Esophagus muscularis mucosa (tissue), 4 donors: ENCODE data around the gene PRAME. TPM values are rescaled to one million over a fixed set of nuclear protein-coding genes. Genes with fewer than 3 reads are reported as not detected.

Experiments used
- DNase-seq: peaks from one replicate; pipeline ENCODE4 v3.0.0-alpha.2; 2017; ENCODE audit errors: extremely low spot score
- H3K27ac ChIP-seq, 4 donors: fragments of 200-600 bp; sonication (generic); replicated peaks in 1 of 4; 1 replicate in 3 of 4; 2 replicates in 1 of 4; pipeline ENCODE4 v1.5.1; 2016 to 2019; ENCODE audit warnings: mild to moderate bottlenecking in 1 of 4
- H3K27me3 ChIP-seq, 4 donors: fragments of 200-600 bp; sonication (generic); one replicate each; pipeline versions ENCODE4 v1.5.1 to v1.6.0; 2016 to 2019
- H3K36me3 ChIP-seq, 4 donors: fragments of 200-600 bp; sonication (generic); one replicate each; pipeline ENCODE4 v1.5.1; 2016 to 2019
- H3K4me1 ChIP-seq, 4 donors: fragments of 200-600 bp; sonication (generic); one replicate each; pipeline ENCODE4 v1.5.1; 2016 to 2019
- H3K4me3 ChIP-seq, 4 donors: fragments of 200-600 bp; sonication (generic); 1 replicate in 2 of 4; 2 replicates in 2 of 4; pipeline ENCODE4 v1.5.1; 2016 to 2019; ENCODE audit warnings: mild to moderate bottlenecking in 4 of 4, moderate library complexity in 1 of 4
- H3K9me3 ChIP-seq, 4 donors: fragments of 200-600 bp; sonication (generic); 1 replicate in 3 of 4; 2 replicates in 1 of 4; pipeline ENCODE4 v1.5.1; 2016 to 2019
- EP300 ChIP-seq: sonication (generic); formaldehyde crosslinking; IDR thresholded peaks from one replicate; pipeline ENCODE4 v1.6.1; 2017; ENCODE audit warnings: antibody characterized with exemption
- POLR2A ChIP-seq: fragments of 450-650 bp; IDR thresholded peaks from one replicate; pipeline ENCODE4 v1.6.1; 2017; ENCODE audit warnings: antibody characterized with exemption, moderate library complexity, mild to moderate bottlenecking, low read depth
- POLR2AphosphoS5 ChIP-seq, 2 donors: sonication (generic); formaldehyde crosslinking; IDR thresholded peaks; one replicate each; pipeline ENCODE4 v1.6.1; 2017; ENCODE audit warnings: antibody characterized with exemption in 2 of 2
- WGBS: methylation state at CpG from one replicate; pipeline ENCODE4 v1.1.5; 2018; 5-methylcytosine and 5-hydroxymethylcytosine counted together
- intact Hi-C: fragments of 100-400 bp; cut with DNase I; formaldehyde crosslinking; loops from one replicate; pipeline ENCODE4 v1.15.1; 2023
- total RNA-seq, 4 donors: library from RNA; depleted of rRNA; stranded (reverse); fragments of >200 nt; gene quantifications; one replicate each; pipeline versions ENCODE4 v1.1.0 to v1.2.1, GENCODE V29; 2016
- TF ChIP-seq, protein P1 (sequence below), 3 experiments: fragments of 200-600 bp in 2 of 3; fragments of 450-650 bp in 1 of 3; sonication (generic) in 2 of 3; IDR thresholded peaks; one replicate each; pipeline ENCODE4 v1.5.1; 2017 to 2019; ENCODE audit warnings: antibody characterized with exemption in 3 of 3, mild to moderate bottlenecking in 2 of 3, moderate library complexity in 1 of 3

PRAME gene
- total RNA-seq, 4 donors from 2014 or later: not detected

DNA sequence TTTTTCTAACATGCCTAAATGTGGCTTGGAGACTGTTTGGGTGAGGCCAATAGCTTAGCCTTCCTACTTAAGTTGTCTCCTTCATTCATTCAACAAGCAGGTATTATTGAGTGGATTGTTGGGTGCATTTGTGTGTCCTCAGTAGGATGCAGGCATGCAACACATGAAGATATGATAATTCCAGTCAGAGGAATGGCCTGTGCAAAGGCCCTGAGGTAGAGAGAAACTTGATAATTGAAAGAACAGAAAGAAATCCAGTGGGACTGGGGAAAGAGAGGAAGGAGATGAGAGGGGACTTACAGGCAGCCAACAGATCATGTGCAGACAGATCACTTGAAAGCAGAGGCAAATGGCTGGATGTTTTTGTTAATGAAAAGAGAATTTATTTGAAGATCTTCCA is 15.3 kb upstream of the PRAME start:
- Histone ChIP-seq H3K36me3 (no peaks in the 10 kb centered on the region), H3K4me1 (peaks cover 0 to under 1% (median 0%) of the 10 kb centered on the region in 4 donors), H3K27me3 (peaks cover 0 to 33% (median 0%) of the 10 kb centered on the region in 4 donors), H3K27ac (no peak overlapping the region), H3K4me3 (no peak overlapping the region), H3K9me3 (no peaks in the 10 kb centered on the region)
- TF ChIP-seq POLR2A (no peak), EP300 (no peak), POLR2AphosphoS5 (IDR thresholded peaks at IDR 0.05) (no peak)
- TF ChIP-seq, protein P1, sequence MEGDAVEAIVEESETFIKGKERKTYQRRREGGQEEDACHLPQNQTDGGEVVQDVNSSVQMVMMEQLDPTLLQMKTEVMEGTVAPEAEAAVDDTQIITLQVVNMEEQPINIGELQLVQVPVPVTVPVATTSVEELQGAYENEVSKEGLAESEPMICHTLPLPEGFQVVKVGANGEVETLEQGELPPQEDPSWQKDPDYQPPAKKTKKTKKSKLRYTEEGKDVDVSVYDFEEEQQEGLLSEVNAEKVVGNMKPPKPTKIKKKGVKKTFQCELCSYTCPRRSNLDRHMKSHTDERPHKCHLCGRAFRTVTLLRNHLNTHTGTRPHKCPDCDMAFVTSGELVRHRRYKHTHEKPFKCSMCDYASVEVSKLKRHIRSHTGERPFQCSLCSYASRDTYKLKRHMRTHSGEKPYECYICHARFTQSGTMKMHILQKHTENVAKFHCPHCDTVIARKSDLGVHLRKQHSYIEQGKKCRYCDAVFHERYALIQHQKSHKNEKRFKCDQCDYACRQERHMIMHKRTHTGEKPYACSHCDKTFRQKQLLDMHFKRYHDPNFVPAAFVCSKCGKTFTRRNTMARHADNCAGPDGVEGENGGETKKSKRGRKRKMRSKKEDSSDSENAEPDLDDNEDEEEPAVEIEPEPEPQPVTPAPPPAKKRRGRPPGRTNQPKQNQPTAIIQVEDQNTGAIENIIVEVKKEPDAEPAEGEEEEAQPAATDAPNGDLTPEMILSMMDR (IDR thresholded peaks at IDR 0.05): no peak
- DNase-seq: no peak
- intact Hi-C loops: no loop called here

DNA sequence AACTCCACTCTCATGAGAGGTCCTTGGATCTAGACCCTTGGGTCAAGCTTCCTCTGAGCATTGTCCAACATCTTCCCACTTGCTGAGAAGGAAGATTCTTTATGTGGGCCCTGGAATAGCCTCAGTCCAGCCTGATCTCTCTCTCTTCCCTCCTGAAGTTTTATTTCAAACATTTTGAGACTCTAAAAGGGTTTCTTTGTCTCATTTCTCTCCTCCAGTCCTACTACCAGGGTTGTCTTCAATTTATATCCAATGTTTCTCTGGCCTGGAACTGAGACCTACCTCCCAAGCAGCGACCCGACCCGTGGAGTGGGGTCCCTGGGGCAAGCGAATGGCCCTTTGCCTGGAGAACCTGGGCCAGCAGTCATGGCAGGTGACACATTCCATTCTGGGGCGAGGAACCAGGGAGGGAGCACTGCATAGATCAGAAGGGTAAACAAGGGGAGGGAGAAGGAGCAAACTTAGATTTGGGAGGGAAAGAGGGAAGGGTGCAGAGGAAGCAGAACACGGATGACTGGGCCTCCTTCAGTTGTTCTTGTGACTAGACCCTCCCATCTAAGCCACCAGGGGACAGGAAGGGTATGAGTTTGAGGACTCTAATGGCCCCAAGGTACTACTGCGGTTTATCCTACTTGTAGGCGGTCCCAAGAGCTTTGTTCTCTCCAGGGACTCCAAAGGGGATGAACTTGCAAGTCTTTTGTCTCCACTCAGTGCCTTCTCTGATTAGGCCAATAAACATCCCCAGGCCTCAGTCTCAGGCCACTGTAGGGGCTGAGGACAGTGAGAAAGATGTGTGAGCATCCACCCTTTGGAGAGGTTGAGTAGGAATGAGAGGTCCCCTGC is 14.2 kb upstream of the PRAME start:
- Histone ChIP-seq H3K4me3 (no peak overlapping the region), H3K36me3 (no peaks in the 10 kb centered on the region), H3K4me1 (no peaks in the 10 kb centered on the region), H3K27me3 (peaks cover 0 to 38% (median 2%) of the 10 kb centered on the region in 4 donors), H3K27ac (no peak overlapping the region), H3K9me3 (no peaks in the 10 kb centered on the region)
- intact Hi-C loops: no loop called here
- TF ChIP-seq EP300: no peak
- TF ChIP-seq POLR2AphosphoS5 (IDR thresholded peaks at IDR 0.05): no peak
- no peak for TF ChIP-seq POLR2A
- WGBS: 74% methylated on average over 8 of the region's 8 CpGs
- no peak for DNase-seq

DNA sequence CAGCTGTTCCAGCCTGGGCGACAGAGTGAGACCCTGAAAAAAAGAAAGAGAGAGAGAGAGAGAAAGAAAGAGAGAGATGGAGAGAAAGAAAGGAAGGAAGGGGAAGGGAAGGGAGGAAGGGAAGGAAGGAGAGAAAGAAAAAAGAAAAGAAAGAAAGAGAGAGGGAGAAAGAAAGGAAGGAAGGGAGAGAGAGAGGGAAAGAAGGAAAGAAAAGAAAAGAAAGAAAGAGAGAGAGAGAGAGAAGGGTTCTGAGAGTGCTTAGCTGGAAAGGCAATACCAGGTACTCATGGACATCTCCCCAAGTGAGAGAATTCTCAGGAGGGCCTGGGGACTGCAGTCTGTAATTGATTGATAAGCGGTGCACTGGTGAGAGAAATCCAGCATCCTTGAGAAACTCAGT is 12.8 kb upstream of the PRAME start:
- Histone ChIP-seq H3K4me3 (no peak overlapping the region), H3K27me3 (peaks cover 0 to 49% (median 3%) of the 10 kb centered on the region in 4 donors), H3K9me3 (no peaks in the 10 kb centered on the region), H3K27ac (no peak overlapping the region), H3K4me1 (no peaks in the 10 kb centered on the region), H3K36me3 (no peaks in the 10 kb centered on the region)
- intact Hi-C loops: no loop called here
- WGBS: 76% methylated on average over 2 of the region's 2 CpGs
- DNase-seq: no peak
- TF ChIP-seq POLR2A (no peak), EP300 (no peak), POLR2AphosphoS5 (IDR thresholded peaks at IDR 0.05) (no peak)
- TF ChIP-seq, protein P1 (IDR thresholded peaks at IDR 0.05): no peak

DNA sequence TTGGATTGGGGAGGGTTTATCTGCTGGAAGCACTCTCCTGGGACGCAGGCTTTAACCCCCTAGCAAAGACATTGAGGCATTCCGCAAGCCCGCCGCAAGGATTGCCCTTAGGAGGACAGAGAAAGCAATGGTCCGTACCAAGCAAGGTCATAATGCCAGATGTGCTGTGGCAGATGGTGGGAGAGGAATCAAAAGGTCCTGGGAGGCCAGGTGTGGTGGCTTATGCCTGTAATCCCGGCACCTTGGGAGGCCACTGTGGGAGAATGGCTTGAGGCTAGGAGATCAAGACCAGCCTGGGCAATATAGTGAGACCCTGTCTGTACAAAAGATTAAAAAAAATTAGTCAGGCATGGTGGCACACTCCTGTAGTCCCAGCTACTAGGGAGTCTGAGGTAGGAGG is 12.4 kb upstream of the PRAME start:
- no peak for TF ChIP-seq POLR2A
- TF ChIP-seq, protein P1 (IDR thresholded peaks at IDR 0.05): no peak
- TF ChIP-seq POLR2AphosphoS5 (IDR thresholded peaks at IDR 0.05): no peak
- TF ChIP-seq EP300: no peak
- no peak for DNase-seq
- no peak overlapping the region for H3K27ac ChIP-seq
- H3K9me3 ChIP-seq: no peaks in the 10 kb centered on the region
- no peaks in the 10 kb centered on the region for H3K4me1 ChIP-seq
- WGBS: 94% methylated on average over 6 of the region's 6 CpGs
- intact Hi-C loops: no loop called here
- no peak overlapping the region for H3K4me3 ChIP-seq
- H3K36me3 ChIP-seq: no peaks in the 10 kb centered on the region
- H3K27me3 ChIP-seq: peaks cover 0 to 50% (median 3%) of the 10 kb centered on the region in 4 donors

DNA sequence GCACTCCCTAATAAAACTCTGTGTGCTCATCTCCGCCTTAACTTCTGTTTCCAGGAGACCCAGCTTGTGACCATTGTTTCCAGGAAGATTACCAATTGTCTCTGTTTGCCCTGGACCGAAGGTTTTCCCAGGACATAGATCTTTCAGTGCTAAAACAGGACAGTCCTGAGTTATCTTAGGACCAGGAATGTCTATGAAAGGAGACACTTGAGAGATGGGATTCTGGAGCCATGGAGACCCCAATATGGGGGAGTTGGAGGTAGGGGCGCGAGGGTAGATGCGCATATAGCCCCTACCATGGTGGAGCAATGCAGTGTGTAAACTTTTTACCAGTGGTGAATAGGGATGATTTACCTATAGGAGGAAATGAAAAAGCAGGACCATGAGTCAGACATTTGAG is 10.2 kb upstream of the PRAME start:
- Histone ChIP-seq H3K36me3 (no peaks in the 10 kb centered on the region), H3K27me3 (peaks cover 0 to 38% (median 3%) of the 10 kb centered on the region in 4 donors), H3K4me1 (no peaks in the 10 kb centered on the region), H3K27ac (no peak overlapping the region), H3K4me3 (no peak overlapping the region), H3K9me3 (peaks cover 0 to 6% (median 3%) of the 10 kb centered on the region in 4 donors)
- TF ChIP-seq EP300 (no peak), POLR2A (no peak), POLR2AphosphoS5 (IDR thresholded peaks at IDR 0.05) (no peak)
- TF ChIP-seq, protein P1 (IDR thresholded peaks at IDR 0.05): no peak
- DNase-seq: no peak
- 93% methylated on average over 5 of the region's 5 CpGs for WGBS
- intact Hi-C loops: no loop called here
